ENCODE data around the gene PCDH1. TPM values are rescaled to one million over a fixed set of nuclear protein-coding genes. Genes with fewer than 3 reads are reported as not detected.

The PCDH1 gene
- total and polyA plus RNA-seq, 10 donors: 0.30 to 11.4 (median 5.3) TPM

- WGBS, 5 donors: 55 to 76% (median 74%) methylated on average over 4 of the region's 4 CpGs
- DNase-seq: peak; percentile 53
- Histone ChIP-seq H3K27me3 (replicated peaks in 1 of 7) (peaks cover 0 to 36% (median 4%) of the 10 kb centered on the region in 7 donors), H3K36me3 (no peaks in the 10 kb centered on the region), H3K27ac (no peak overlapping the region), H3K4me1 (no peaks in the 10 kb centered on the region), H3K4me3 (no peak overlapping the region), H3K9me3 (no peaks in the 10 kb centered on the region)
- no peak for TF ChIP-seq POLR2AphosphoS5 (IDR thresholded peaks at IDR 0.05)
- TF ChIP-seq CTCF (IDR thresholded peaks at IDR 0.05 in 8 of 11, conservative IDR thresholded peaks at IDR 0.05 in 3 of 11): no peak
- no peak for TF ChIP-seq POLR2A (IDR thresholded peaks at IDR 0.05)
- intact Hi-C loops (cut with DNase I; ENCODE audit: low total_unique reads): no loop called here
Measured at GRCh38 chr5:141867651-141868050, 10.6 kb downstream of the PCDH1 start.

GRCh38 chr5:141867139-141867538, 11.1 kb downstream of the PCDH1 start:
- Histone ChIP-seq H3K4me1 (no peaks in the 10 kb centered on the region), H3K4me3 (no peak overlapping the region), H3K9me3 (no peaks in the 10 kb centered on the region), H3K27me3 (replicated peaks in 1 of 7) (peaks cover 0 to 36% (median 4%) of the 10 kb centered on the region in 7 donors), H3K27ac (no peak overlapping the region), H3K36me3 (no peaks in the 10 kb centered on the region)
- peak; percentile 22 for DNase-seq
- intact Hi-C loops (cut with DNase I; ENCODE audit: low total_unique reads): no loop called here
- 83 to 94% (median 85%) methylated on average over 5 of the region's 5 CpGs for WGBS, 5 donors
- TF ChIP-seq POLR2AphosphoS5 (IDR thresholded peaks at IDR 0.05) (no peak), CTCF (IDR thresholded peaks at IDR 0.05 in 8 of 11, conservative IDR thresholded peaks at IDR 0.05 in 3 of 11) (no peak), POLR2A (IDR thresholded peaks at IDR 0.05) (no peak)

GRCh38 chr5:141866096-141866495, 12.1 kb downstream of the PCDH1 start:
- Histone ChIP-seq H3K27me3 (replicated peaks in 1 of 7) (peaks cover 0 to 28% (median 2%) of the 10 kb centered on the region in 7 donors), H3K9me3 (no peaks in the 10 kb centered on the region), H3K27ac (no peak overlapping the region), H3K36me3 (no peaks in the 10 kb centered on the region), H3K4me1 (no peaks in the 10 kb centered on the region), H3K4me3 (no peak overlapping the region)
- TF ChIP-seq CTCF (IDR thresholded peaks at IDR 0.05 in 8 of 11, conservative IDR thresholded peaks at IDR 0.05 in 3 of 11) (no peak), POLR2AphosphoS5 (IDR thresholded peaks at IDR 0.05) (no peak)
- peak; percentile 70 for DNase-seq
- 82 to 94% (median 90%) methylated on average over 12 to 13 of the region's 13 CpGs for WGBS, 5 donors
- intact Hi-C loops (cut with DNase I; ENCODE audit: low total_unique reads): no loop called here

- no peaks in the 10 kb centered on the region for H3K9me3 ChIP-seq
- no peak overlapping the region for H3K27ac ChIP-seq
- peaks cover 0 to 21% (median 0%) of the 10 kb centered on the region in 7 donors for H3K27me3 ChIP-seq (replicated peaks in 1 of 7)
- no peak for DNase-seq
- no peaks in the 10 kb centered on the region for H3K4me1 ChIP-seq
- TF ChIP-seq POLR2AphosphoS5 (IDR thresholded peaks at IDR 0.05): no peak
- TF ChIP-seq CTCF (IDR thresholded peaks at IDR 0.05 in 8 of 11, conservative IDR thresholded peaks at IDR 0.05 in 3 of 11): no peak
- TF ChIP-seq POLR2A (IDR thresholded peaks at IDR 0.05): no peak
- H3K36me3 ChIP-seq: no peaks in the 10 kb centered on the region
- 62 to 96% (median 92%) methylated on average over 2 of the region's 2 CpGs for WGBS, 5 donors
- H3K4me3 ChIP-seq: no peak overlapping the region
- intact Hi-C loops (cut with DNase I; ENCODE audit: low total_unique reads): no loop called here
Measured at GRCh38 chr5:141865406-141865805, 12.8 kb downstream of the PCDH1 start.
